Measurements from ENCODE around the gene WDR27. TPM values are rescaled to one million over a fixed set of nuclear protein-coding genes. Genes with fewer than 3 reads are reported as not detected.

WDR27 gene
- total RNA-seq, 2 experiments from 2014 or later = 34.3 to 36.2 TPM

DNA sequence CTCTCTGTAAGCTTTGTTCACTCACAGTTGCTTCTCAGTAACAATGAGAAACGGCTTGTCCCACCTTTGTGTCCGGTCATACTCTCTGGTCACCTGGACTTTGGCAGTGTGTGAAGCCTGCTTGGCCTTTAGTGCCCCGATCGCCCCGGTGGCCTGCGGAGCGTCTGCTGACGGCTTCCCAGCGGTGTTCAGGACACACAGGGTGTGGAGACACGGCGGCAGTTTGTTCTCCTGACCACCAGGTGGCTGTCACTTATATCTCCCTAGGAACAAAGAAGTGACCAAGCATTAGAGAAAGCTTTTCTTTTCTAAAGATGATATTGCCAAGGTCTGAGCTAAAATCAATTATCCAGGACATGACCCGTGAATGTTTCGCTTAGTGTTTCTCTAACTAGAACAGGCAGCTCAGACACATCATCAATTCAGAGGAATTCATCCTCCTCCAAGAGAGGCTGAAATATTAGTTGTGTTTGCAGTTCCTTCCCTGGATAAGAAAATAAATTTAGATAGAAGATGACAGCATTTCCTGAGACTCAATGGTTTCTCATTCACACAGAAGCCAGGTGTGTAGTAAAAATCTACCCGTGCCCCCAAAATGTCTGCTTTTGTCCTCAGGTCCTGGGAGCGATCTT is 280.8 kb downstream of the WDR27 start:
- POLR2A ChIA-PET = interaction anchor here (0.6 kb wide), 1 partner anchor 26 kb away, joined by 3 read pairs; no protein-coding TSS in a partner anchor
- CTCF ChIA-PET = interaction anchor here (0.8 to 0.9 kb wide), 2 partner anchors 25 to 53 kb away, joined by 3 to 4 read pairs; no protein-coding TSS in a partner anchor
- ATAC-seq (no peak), DNase-seq (peak; percentile 22)
- Mint-ChIP-seq H3K36me3 (ENCODE audit: low read depth) (no peaks in the 10 kb centered on the region), H3K4me3 (no peak overlapping the region), H3K27ac (no peak overlapping the region), H3K4me1 (no peaks in the 10 kb centered on the region), H3K27me3 (no peaks in the 10 kb centered on the region), H3K9me3 (ENCODE audit: low read depth) (no peaks in the 10 kb centered on the region)
- intact Hi-C loops (cut with DNase I, micrococcal nuclease) = no loop called here

DNA sequence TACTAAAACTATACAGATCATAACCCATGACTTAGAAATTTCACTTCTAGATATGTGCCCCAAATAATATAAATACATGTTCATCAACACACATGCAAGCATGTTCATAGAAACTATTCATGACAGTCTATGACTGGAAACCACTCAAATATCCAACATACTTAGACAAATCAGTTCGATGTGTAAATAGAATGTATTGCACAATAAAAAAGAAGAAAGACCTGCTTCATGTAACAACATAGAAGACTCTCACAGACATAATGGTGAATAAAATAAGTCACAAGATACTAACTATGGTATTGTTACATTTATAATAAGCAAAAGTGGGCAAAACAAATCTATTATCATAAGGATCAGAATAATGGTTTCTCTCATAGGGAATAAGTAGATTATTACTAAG is 284.7 kb downstream of the WDR27 start:
- POLR2A ChIA-PET = no interaction called here
- no peak overlapping the region for H3K27ac Mint-ChIP-seq
- no peaks in the 10 kb centered on the region for H3K36me3 Mint-ChIP-seq (ENCODE audit: low read depth)
- intact Hi-C loops (cut with DNase I, micrococcal nuclease) = no loop called here
- H3K4me3 Mint-ChIP-seq = no peak overlapping the region
- DNase-seq (no peak), ATAC-seq (no peak)
- CTCF ChIA-PET = no interaction called here
- peaks cover 2% of the 10 kb centered on the region for H3K27me3 Mint-ChIP-seq
- H3K9me3 Mint-ChIP-seq (ENCODE audit: low read depth) = peaks cover 16% of the 10 kb centered on the region
- H3K4me1 Mint-ChIP-seq = no peaks in the 10 kb centered on the region

GRCh38 chr6:169416249-169416648 is 285.6 kb downstream of the WDR27 start:
- no peak for DNase-seq
- intact Hi-C loops (cut with DNase I, micrococcal nuclease) = no loop called here
- H3K27ac Mint-ChIP-seq = no peak overlapping the region
- CTCF ChIA-PET = no interaction called here
- POLR2A ChIA-PET = no interaction called here
- H3K4me1 Mint-ChIP-seq = no peaks in the 10 kb centered on the region
- peaks cover 2% of the 10 kb centered on the region for H3K27me3 Mint-ChIP-seq
- H3K9me3 Mint-ChIP-seq (ENCODE audit: low read depth) = peaks cover 16% of the 10 kb centered on the region
- no peaks in the 10 kb centered on the region for H3K36me3 Mint-ChIP-seq (ENCODE audit: low read depth)
- no peak for ATAC-seq
- no peak overlapping the region for H3K4me3 Mint-ChIP-seq

DNA sequence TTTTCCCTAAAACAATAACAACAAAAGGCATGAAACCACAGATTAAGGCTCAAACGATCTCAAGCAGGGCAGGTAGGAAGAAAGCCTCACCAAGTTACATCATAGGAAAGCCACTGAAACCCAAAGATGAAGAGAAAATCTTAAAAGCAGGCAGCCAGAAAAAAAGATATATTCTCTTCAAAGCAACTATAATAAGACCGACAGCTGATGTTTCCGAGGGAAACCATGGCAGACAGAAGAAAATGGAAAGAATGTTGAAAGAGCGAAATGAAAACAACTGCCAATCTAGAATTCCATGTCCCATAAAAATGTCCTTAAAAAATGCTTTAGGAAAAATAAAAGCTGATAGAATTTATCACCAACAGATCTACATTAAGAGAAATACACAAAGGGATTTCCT is 286.6 kb downstream of the WDR27 start:
- ChIA-PET CTCF (no interaction called here), POLR2A (no interaction called here)
- no peak overlapping the region for H3K4me3 Mint-ChIP-seq
- intact Hi-C loops (cut with DNase I, micrococcal nuclease) = no loop called here
- peaks cover 2% of the 10 kb centered on the region for H3K27me3 Mint-ChIP-seq
- ATAC-seq = no peak
- H3K4me1 Mint-ChIP-seq = no peaks in the 10 kb centered on the region
- H3K9me3 Mint-ChIP-seq (ENCODE audit: low read depth) = peaks cover 16% of the 10 kb centered on the region
- no peak overlapping the region for H3K27ac Mint-ChIP-seq
- DNase-seq = no peak
- H3K36me3 Mint-ChIP-seq (ENCODE audit: low read depth) = no peaks in the 10 kb centered on the region

DNA sequence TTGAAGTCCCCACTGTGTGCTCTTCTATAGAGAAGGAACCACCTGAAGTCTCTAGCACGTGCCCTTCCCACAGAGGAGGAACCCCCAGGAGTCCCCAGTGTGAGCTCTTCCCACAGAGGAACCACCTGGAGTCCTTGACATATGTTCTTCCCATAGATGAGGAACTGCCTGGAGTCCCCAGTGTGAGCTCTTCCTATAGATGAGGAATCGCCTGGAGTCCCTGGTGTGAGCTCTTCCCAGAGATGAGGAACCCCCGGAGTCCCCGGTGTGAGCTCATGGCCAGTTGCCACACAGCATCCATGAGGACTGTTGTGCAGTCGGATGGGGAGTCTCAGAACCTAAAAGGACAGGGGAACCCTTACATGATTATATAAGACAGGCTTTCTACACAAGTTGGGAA is 290.1 kb downstream of the WDR27 start:
- peaks cover 5% of the 10 kb centered on the region for H3K27me3 Mint-ChIP-seq
- H3K4me1 Mint-ChIP-seq = no peaks in the 10 kb centered on the region
- no peaks in the 10 kb centered on the region for H3K36me3 Mint-ChIP-seq (ENCODE audit: low read depth)
- H3K4me3 Mint-ChIP-seq = no peak overlapping the region
- intact Hi-C loops (cut with DNase I, micrococcal nuclease) = no loop called here
- POLR2A ChIA-PET = no interaction called here
- CTCF ChIA-PET = no interaction called here
- peaks cover 16% of the 10 kb centered on the region for H3K9me3 Mint-ChIP-seq (ENCODE audit: low read depth)
- H3K27ac Mint-ChIP-seq = no peak overlapping the region
- ATAC-seq (no peak), DNase-seq (no peak)

- peaks cover 16% of the 10 kb centered on the region for H3K9me3 Mint-ChIP-seq (ENCODE audit: low read depth)
- DNase-seq = no peak
- H3K36me3 Mint-ChIP-seq (ENCODE audit: low read depth) = no peaks in the 10 kb centered on the region
- no peak for ATAC-seq
- no peak overlapping the region for H3K27ac Mint-ChIP-seq
- no peak overlapping the region for H3K4me3 Mint-ChIP-seq
- H3K4me1 Mint-ChIP-seq = no peaks in the 10 kb centered on the region
- intact Hi-C loops (cut with DNase I, micrococcal nuclease) = no loop called here
- CTCF ChIA-PET = interaction anchor here (0.6 kb wide), 1 partner anchor 108 kb away, joined by 3 read pairs; no protein-coding TSS in a partner anchor
- POLR2A ChIA-PET = no interaction called here
- H3K27me3 Mint-ChIP-seq = peaks cover 5% of the 10 kb centered on the region
These were observed 290.5 kb downstream of the WDR27 start for GRCh38 chr6:169411296-169411695.

DNA sequence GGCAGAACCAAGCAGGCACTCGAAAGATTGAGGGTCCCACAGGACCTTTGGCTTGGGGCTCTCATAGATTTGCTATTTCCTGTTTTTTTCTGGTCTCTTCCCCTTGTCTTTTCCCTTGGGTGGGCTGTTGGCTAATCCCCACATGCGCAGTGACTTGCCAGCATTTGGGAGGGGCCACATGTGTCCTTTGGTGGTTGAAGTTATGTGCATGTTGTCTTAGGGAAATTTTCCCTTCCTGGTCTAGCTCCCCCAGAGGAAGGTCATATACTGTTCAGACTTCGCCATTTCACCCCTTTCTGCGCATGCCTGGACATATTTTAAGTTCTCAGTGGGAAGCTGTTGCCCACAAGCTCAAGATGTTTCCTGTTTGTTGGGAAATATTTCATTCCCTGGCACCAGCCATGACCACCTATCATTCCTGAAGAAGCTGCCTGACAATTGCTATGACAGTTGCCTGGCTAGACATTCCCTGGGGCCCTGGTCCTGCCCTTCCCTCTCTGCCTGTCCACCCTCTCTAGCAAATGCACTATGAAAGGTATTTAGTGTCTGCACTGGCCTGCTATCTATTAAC is 292.0 kb downstream of the WDR27 start:
- intact Hi-C loops (cut with DNase I, micrococcal nuclease) = no loop called here
- peaks cover 10% of the 10 kb centered on the region for H3K9me3 Mint-ChIP-seq (ENCODE audit: low read depth)
- H3K4me1 Mint-ChIP-seq = no peaks in the 10 kb centered on the region
- H3K27me3 Mint-ChIP-seq = peaks cover 7% of the 10 kb centered on the region
- H3K36me3 Mint-ChIP-seq (ENCODE audit: low read depth) = no peaks in the 10 kb centered on the region
- H3K27ac Mint-ChIP-seq = no peak overlapping the region
- ChIA-PET POLR2A (no interaction called here), CTCF (interaction anchor here (0.7 kb wide), 1 partner anchor 149 kb away, joined by 3 read pairs; no protein-coding TSS in a partner anchor)
- no peak for ATAC-seq
- no peak overlapping the region for H3K4me3 Mint-ChIP-seq
- no peak for DNase-seq

GRCh38 chr6:169407325-169407724 is 294.5 kb downstream of the WDR27 start:
- Mint-ChIP-seq H3K27ac (no peak overlapping the region), H3K27me3 (peaks cover 13% of the 10 kb centered on the region), H3K9me3 (ENCODE audit: low read depth) (no peaks in the 10 kb centered on the region), H3K36me3 (ENCODE audit: low read depth) (no peaks in the 10 kb centered on the region), H3K4me1 (no peaks in the 10 kb centered on the region), H3K4me3 (no peak overlapping the region)
- ChIA-PET CTCF (no interaction called here), POLR2A (no interaction called here)
- no peak for DNase-seq
- ATAC-seq = no peak
- intact Hi-C loops (cut with DNase I, micrococcal nuclease) = no loop called here

Other genes starting within 250 kb of the WDR27 start
- gene C6orf120, start 97 bp upstream of the WDR27 start, total RNA-seq = 10 to 100 TPM; 14.7 to 15.6 TPM
- gene PHF10, start 22.5 kb upstream of the WDR27 start, total RNA-seq = 10 to 100 TPM; 85.4 to 89.0 TPM
- 1 to 10 TPM; 2.0 to 2.4 TPM for gene DYNLT2, start 49.5 kb upstream of the WDR27 start, total RNA-seq
- gene ERMARD, start 49.6 kb upstream of the WDR27 start, total RNA-seq = 10 to 100 TPM; 19.2 to 30.2 TPM